ENCODE data around the gene ANP32A.

GRCh38 chr15:68781217-68781616 is 39.5 kb downstream of the ANP32A start:
- TF ChIP-seq TAF1 (IDR thresholded peaks at IDR 0.05; ENCODE audit: borderline replicate concordance, low read depth, low read length): no peak
- no peak for TF ChIP-seq POLR2A (IDR thresholded peaks at IDR 0.05; ENCODE audit: low read depth, low read length)
